Measurements from ENCODE around the gene RABGAP1L. TPM values are rescaled to one million over a fixed set of nuclear protein-coding genes. Genes with fewer than 3 reads are reported as not detected.
A peak's percentile ranks its signal among the peaks of the same experiment; 100 is the strongest.
"Not testable (repeated sequence)": the region's sequence is repeated elsewhere in the genome, so short reads cannot be mapped to it uniquely, and the experiment has no call there.

The RABGAP1L gene
- total RNA-seq, 2 donors from 2014 or later = 53.4 to 101 TPM

DNA sequence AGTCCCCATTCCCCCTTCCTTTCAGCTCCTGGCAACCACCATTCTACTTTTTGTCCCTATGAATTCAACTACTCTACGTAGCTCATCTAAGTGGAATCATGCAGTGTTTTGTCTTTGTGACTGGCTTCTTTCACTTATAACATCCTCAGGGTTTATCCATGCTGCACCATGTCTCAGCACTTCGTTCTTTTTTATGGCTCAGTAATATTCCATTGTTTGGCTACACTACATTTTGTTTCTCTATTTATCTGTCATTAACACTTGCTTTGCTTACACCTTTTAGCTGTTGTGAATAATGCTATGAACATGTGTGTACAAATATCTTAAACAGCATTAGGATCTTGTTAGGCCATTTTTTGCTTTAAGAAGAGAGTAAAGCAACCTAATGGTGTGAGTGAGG, 865.5 kb downstream of the RABGAP1L start:
- no peak for DNase-seq (ENCODE audit: low spot score)
- Mint-ChIP-seq H3K27ac (peak overlapping the region; percentile 2 to 81), H3K4me3 (peak overlapping the region; percentile 67), H3K36me3 (peaks cover 17% of the 10 kb centered on the region), H3K4me1 (ENCODE audit: low read depth in 2 of 2) (peaks cover 27 to 42% of the 10 kb centered on the region in 2 donors), H3K9me3 (no peaks in the 10 kb centered on the region), H3K27me3 (no peaks in the 10 kb centered on the region)
- no peak for ATAC-seq

DNA sequence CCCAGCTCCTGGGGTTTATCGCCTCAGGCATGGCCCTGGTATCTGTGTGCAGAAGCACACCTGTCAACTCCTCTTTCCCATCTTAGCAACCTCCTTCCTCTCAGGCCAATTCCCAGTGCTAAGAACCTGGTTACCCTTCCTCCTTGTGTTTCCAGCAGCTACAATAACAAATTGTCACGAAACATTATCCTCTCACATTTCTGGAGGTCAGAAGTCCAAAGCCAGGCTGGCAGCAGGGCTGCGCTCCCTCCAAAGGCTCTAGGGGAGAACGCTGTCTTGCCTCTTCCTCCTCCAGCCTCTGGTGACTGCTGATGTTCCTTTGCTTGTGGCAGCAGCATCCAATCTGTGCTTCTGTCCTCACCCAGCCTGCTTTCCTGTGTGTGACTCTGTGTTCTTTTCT, 874.6 kb downstream of the RABGAP1L start:
- H3K9me3 Mint-ChIP-seq = no peaks in the 10 kb centered on the region
- no peak for DNase-seq (ENCODE audit: low spot score)
- no peaks in the 10 kb centered on the region for H3K36me3 Mint-ChIP-seq
- peaks cover 7 to 8% of the 10 kb centered on the region in 2 donors for H3K4me1 Mint-ChIP-seq (ENCODE audit: low read depth in 2 of 2)
- H3K27me3 Mint-ChIP-seq = peaks cover 6 to 7% of the 10 kb centered on the region in 2 donors
- H3K4me3 Mint-ChIP-seq = no peak overlapping the region
- no peak for ATAC-seq
- no peak overlapping the region for H3K27ac Mint-ChIP-seq

GRCh38 chr1:175034775-175035174, 875.5 kb downstream of the RABGAP1L start:
- Mint-ChIP-seq H3K36me3 (no peaks in the 10 kb centered on the region), H3K4me1 (ENCODE audit: low read depth in 2 of 2) (peaks cover 0 to 2% of the 10 kb centered on the region in 2 donors), H3K4me3 (no peak overlapping the region), H3K27me3 (peaks cover 6 to 7% of the 10 kb centered on the region in 2 donors), H3K9me3 (no peaks in the 10 kb centered on the region), H3K27ac (no peak overlapping the region)
- ATAC-seq (no peak), DNase-seq (ENCODE audit: low spot score) (no peak)

DNA sequence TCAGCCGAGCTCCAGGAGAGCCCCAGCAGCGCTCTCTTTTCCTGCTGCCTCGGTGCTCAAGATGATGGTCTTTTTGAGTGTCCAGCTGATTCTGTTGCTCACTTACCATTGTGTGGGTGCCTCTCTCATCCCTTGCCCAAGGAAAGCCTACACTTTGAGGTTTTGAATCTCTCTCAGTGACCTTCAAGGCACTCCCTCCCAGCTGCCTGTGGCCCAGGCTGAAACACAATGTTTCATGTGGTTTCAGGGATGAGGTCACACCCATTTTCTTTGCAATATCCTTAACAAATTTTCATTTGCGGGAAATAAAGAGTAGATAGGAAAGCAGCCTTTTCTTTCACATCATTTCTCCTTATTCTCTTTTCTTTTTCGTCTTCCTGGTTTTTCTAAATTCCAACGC, 876.5 kb downstream of the RABGAP1L start:
- H3K4me1 Mint-ChIP-seq (ENCODE audit: low read depth in 2 of 2) = no peaks in the 10 kb centered on the region
- DNase-seq (ENCODE audit: low spot score) = no peak
- H3K36me3 Mint-ChIP-seq = no peaks in the 10 kb centered on the region
- no peak for ATAC-seq
- H3K27me3 Mint-ChIP-seq = peaks cover 9 to 11% of the 10 kb centered on the region in 2 donors
- H3K4me3 Mint-ChIP-seq = no peak overlapping the region
- H3K27ac Mint-ChIP-seq = no peak overlapping the region
- H3K9me3 Mint-ChIP-seq = no peaks in the 10 kb centered on the region

DNA sequence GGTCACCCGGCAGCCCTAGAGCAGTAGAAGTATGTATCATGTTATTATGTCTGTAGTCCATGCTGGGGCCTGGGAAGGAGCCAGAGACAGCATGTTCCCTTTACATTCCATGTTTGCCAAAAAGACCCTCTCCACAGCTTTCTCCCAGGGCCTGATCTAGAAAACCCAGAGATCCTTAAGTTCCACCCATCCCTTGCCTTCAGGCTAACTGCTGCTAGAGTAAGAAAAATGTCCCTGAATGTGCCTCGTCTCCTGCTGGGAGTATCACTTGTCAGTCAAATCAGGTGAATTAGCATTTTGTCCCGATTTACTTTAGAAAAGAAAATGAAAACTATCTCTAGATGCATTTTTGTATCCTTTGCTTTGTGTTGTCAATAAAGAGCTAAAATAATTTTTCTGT, 877.2 kb downstream of the RABGAP1L start:
- DNase-seq (ENCODE audit: low spot score) = no peak
- H3K36me3 Mint-ChIP-seq = no peaks in the 10 kb centered on the region
- H3K9me3 Mint-ChIP-seq = no peaks in the 10 kb centered on the region
- H3K4me1 Mint-ChIP-seq (ENCODE audit: low read depth in 2 of 2) = no peaks in the 10 kb centered on the region
- H3K4me3 Mint-ChIP-seq = no peak overlapping the region
- no peak for ATAC-seq
- no peak overlapping the region for H3K27ac Mint-ChIP-seq
- peaks cover 10 to 15% of the 10 kb centered on the region in 2 donors for H3K27me3 Mint-ChIP-seq

DNA sequence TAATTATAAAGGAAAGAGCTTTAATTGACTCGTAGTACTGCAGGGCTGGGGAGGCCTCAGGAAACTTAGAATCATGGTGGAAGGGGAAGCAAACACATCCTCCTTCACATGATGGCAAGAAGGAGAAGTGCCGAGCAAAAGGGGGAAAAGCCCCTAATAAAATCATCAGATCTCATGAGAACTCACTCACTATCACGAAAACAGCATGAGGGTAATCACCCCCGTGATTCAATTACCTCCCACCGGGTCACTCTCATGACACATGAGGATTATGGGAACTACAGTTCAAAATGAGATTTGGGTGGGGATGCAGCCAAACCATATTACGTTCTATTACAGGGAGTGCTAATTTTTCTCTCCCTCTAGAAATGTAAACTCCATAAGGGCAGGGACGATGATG, 878.1 kb downstream of the RABGAP1L start:
- no peak for DNase-seq (ENCODE audit: low spot score)
- no peak for ATAC-seq
- no peak overlapping the region for H3K27ac Mint-ChIP-seq
- H3K4me3 Mint-ChIP-seq = no peak overlapping the region
- H3K4me1 Mint-ChIP-seq (ENCODE audit: low read depth in 2 of 2) = no peaks in the 10 kb centered on the region
- peaks cover 10 to 14% of the 10 kb centered on the region in 2 donors for H3K27me3 Mint-ChIP-seq
- no peaks in the 10 kb centered on the region for H3K36me3 Mint-ChIP-seq
- no peaks in the 10 kb centered on the region for H3K9me3 Mint-ChIP-seq

DNA sequence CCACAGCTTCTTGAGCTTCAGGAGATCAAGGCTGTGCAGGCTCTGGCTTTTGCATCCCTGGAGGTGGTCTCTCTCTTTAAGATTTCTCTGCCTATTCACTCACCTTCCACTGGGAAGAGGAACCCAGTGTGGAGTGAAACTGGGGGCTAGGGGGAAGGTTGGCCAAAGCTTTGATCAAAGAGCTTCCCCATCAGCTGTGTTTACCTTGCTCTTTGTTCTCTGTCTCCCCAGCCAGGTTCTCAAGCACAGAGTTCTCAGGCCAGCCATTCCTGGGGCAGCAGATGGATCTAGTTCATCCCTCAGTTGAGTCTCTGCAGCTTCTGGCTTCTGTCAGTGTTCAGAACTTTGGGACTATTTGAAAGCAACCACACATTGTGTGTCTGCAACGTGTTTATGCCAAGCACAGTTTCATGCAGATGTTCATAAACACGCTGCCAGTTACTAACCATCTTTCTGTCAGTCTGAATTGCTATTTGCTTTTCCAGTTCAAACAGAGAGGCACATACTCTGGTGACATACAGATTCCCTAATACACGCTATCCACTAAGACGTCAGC, 881.1 kb downstream of the RABGAP1L start:
- no peaks in the 10 kb centered on the region for H3K4me1 Mint-ChIP-seq (ENCODE audit: low read depth in 2 of 2)
- H3K9me3 Mint-ChIP-seq = no peaks in the 10 kb centered on the region
- no peaks in the 10 kb centered on the region for H3K36me3 Mint-ChIP-seq
- H3K4me3 Mint-ChIP-seq = no peak overlapping the region
- no peak for ATAC-seq
- DNase-seq (ENCODE audit: low spot score) = no peak
- no peak overlapping the region for H3K27ac Mint-ChIP-seq
- H3K27me3 Mint-ChIP-seq = peaks cover 11 to 20% of the 10 kb centered on the region in 2 donors

- H3K4me1 Mint-ChIP-seq (ENCODE audit: low read depth in 2 of 2) = no peaks in the 10 kb centered on the region
- H3K27me3 Mint-ChIP-seq = peaks cover 19 to 38% of the 10 kb centered on the region in 2 donors
- H3K9me3 Mint-ChIP-seq = no peaks in the 10 kb centered on the region
Measured at GRCh38 chr1:175042650-175043049, 883.3 kb downstream of the RABGAP1L start.

GRCh38 chr1:175043824-175044223, 884.5 kb downstream of the RABGAP1L start:
- no peak overlapping the region for H3K27ac Mint-ChIP-seq
- no peak for ATAC-seq
- no peaks in the 10 kb centered on the region for H3K9me3 Mint-ChIP-seq
- H3K36me3 Mint-ChIP-seq = no peaks in the 10 kb centered on the region
- no peak for DNase-seq (ENCODE audit: low spot score)
- peaks cover 24 to 49% of the 10 kb centered on the region in 2 donors for H3K27me3 Mint-ChIP-seq
- no peak overlapping the region for H3K4me3 Mint-ChIP-seq
- no peaks in the 10 kb centered on the region for H3K4me1 Mint-ChIP-seq (ENCODE audit: low read depth in 2 of 2)

More at GRCh38 chr1:175042650-175043049, 883.3 kb downstream of the RABGAP1L start:
- ATAC-seq (no peak), DNase-seq (ENCODE audit: low spot score) (no peak)
- no peak overlapping the region for H3K4me3 Mint-ChIP-seq
- H3K27ac Mint-ChIP-seq = no peak overlapping the region
- H3K36me3 Mint-ChIP-seq = no peaks in the 10 kb centered on the region

DNA sequence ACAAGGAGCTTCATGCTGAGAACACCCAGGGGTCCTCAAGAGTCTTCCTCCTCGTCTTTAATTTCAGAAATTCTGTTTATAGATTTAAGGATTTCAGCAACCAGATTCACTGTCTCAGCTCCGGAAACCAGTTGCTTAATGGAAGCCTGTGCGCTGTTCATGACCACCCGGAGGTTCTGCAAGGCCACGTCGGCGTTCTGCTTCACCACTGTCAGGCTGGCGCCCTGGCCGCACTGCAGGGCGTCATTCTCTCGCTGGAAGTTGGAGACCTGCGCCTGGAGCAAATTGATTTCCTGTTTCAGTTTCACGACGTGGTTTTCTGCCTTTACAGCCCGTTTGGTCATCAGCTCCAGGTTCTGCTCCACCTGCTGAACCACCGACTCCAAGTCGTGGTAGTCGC, 885.3 kb downstream of the RABGAP1L start:
- ATAC-seq; H3K4me3 Mint-ChIP-seq; H3K27ac Mint-ChIP-seq; H3K36me3 Mint-ChIP-seq; H3K9me3 Mint-ChIP-seq; H3K4me1 Mint-ChIP-seq (ENCODE audit: low read depth in 2 of 2); DNase-seq (ENCODE audit: low spot score): not testable (repeated sequence)
- peaks cover 30 to 57% of the 10 kb centered on the region in 2 donors for H3K27me3 Mint-ChIP-seq

Other genes starting within 250 kb of the RABGAP1L start
- under 1 TPM in 1 of 2 donors, not detected in 1; 0.36 TPM for gene SERPINC1, start 242.2 kb upstream of the RABGAP1L start, total RNA-seq
- 10 to 100 TPM; 53.2 to 65.4 TPM for gene RC3H1, start 137.2 kb upstream of the RABGAP1L start, total RNA-seq

Measured in natural killer cell treated with Interleukin-12 subunit alpha and Interleukin-12 subunit beta and Interleukin-15 and Interleukin-18, amount 100 ng/mL, for 72 hours (primary cell).